ENCODE measurements around the gene TNS1.

Gene TNS1

DNA sequence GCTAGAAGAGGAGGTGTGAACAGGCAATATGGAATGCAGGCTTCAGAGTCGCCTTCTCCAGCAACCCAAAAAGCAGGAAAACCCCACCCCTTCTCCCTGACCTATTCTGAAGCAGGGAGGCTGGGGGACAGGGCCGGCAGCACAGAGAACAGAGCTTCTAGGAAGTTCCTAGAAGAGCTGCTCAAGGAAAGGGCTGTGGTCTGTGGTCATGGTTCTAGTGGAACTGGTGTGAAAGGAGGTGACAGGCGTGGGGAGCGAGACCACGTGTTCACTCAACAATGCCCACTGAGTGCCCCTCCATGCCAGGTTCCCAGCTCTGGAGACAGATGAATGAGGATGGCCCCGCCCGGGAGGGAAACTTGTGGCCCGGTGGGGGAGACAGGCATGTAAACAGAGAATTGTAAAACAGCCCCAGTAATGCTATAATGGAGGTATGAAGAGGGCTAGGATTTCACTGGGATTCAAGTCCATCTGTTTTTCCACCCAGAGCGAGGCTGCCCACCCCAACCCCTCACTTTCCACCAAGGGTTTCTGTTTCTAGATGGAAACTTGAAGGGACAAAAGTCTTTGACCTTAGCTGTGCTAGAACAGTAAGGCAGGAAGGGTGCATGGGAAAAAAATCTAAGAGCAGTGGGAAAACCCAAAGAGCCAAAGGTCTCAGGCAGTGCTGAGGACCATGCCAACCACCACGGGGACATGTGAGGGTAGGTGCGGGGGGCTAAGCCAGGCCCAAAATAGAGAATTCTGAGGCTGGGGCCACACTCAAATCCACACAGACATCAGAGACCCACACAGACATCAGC is 71.8 kb downstream of the TNS1 start:
- no peak for DNase-seq (ENCODE audit: low spot score)

DNA sequence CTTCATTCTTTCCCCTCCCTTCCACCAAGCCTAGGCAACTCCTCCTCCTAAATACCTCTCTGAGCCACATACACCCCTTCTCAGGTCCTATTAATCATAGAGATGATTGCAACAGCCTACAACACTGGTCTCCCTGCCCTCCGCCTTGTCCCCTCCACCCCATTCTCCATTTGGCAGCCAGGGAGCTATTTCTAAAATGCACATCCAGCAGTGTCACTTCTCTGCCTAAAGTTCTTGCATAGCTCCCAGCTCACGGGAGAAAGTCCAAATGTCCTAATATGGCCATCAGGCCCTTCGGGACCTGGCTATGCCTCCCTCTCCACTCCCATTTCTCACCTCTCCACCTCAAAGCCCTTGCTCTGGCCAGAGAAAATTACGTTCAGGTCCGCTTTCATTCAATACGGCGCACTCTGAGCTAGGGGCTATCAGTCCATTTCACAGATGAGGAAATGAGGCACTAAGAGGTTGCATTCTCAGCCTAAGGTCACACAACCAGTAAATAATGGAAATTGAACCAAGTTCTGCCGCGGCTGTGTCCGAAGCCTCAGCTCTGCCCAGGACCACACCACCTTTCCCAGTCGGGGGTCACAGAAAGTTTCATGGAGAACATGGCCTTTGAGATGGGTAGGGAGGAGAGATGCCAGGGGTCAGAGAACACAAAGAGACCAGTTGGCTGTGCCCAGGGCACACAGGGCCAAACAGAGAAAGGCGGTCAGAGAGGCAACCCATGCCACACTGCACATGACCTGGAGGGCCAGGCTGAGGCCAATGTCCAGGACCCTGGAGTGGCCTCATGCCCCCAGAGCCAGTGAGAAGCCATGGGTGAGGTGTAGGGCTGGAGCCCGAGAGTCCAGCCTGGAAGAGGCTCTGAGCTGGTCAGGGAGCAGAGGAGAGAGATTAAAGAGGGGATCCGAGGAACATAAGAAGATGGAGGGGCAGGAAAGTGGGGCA is 72.8 kb downstream of the TNS1 start:
- no peak for DNase-seq (ENCODE audit: low spot score)

DNA sequence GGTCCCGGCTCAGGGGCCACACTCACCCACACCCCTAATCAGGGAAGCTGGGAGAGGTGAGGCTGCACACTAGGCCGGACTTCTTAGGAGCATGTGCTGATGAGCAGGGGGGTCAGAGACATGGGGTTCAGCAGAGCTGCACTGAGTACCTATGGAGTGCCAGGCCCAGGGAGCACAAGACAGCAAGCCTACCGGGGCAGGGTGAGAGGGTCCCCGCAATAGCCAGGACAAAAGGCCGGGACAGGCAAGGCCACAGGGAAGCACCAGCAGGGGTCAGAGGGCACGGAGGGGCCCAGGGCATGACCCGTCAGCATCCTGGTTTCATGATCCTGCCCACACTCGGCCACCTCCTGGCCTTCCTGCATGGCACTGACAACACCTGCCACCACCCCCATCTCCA is 73.5 kb downstream of the TNS1 start:
- no peak for DNase-seq (ENCODE audit: low spot score)

DNA sequence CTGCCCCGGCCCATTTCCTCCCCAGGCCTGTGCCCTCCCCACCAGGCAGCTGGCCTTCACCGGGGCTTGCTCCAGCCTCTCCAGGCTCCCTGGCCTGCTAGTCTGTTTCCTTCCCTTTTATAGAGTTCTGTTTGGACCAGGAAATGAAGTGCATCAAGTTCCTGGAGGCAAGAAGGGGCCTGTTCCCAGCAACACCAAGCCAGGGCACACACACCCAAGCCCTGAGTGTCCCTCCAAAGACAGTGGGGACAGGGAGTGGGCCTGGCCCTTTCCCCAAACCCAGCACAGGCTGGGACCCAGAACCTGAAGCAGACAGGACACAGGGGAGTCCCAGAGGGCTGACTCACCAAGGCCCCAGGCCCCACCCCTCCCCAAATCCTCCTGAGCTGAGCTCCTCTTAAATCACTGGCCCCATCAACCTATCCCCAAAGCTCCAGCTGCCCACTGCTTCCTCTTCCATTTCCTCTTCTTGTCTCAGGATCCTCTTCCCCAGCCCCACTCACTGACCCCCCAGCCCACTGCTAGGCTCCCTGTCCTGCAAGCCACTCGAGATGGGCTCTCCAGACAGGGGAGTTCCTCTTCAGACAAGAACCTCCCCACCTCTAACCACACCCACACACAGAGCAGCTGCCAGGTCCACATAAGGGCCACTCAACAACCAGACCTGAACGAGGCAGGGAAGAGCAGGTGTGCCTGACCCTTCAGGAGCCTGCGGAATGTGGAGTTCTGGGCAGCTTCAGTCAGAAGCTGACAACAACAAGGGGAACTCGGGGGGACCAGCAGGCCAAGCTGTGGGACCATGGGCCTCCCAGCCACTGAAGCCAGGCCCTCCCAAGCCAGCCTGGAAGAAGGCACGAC is 74.2 kb downstream of the TNS1 start:
- DNase-seq (ENCODE audit: low spot score), result no peak

DNA sequence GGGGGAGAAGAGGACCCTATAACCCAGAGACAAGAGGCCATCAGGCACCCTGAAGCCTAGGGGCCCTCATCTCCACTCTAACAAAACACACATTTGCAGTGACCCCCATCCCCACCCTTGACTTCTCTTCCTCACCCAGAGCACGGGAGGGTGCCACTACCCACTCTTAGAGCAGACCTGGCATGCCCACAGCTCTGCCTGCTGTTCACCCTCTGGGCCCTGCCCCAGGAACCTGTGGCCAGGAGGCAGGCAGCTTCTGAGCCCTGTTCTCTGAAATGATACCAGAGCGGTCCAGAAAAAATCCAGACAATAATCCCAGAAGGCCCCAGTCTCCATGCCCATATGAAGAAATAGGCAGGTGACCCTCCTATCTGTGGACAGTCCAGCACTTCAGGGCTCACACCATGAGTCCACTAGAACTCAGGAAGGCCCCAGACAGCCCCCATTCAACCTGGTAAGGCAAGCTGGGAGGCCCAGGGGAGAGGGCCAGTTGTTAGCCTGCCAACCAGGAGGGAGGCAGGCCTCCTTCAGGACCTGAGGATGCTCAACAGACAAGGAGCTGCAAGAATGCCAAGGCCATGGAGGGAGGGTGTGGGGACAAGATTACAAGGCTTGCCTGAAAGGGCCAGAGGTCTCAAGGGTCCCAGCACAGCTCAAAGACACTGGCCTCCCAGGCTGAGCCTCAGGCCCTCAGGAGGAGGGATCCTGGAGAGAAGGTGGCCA is 75.0 kb downstream of the TNS1 start:
- no peak for DNase-seq (ENCODE audit: low spot score)

DNA sequence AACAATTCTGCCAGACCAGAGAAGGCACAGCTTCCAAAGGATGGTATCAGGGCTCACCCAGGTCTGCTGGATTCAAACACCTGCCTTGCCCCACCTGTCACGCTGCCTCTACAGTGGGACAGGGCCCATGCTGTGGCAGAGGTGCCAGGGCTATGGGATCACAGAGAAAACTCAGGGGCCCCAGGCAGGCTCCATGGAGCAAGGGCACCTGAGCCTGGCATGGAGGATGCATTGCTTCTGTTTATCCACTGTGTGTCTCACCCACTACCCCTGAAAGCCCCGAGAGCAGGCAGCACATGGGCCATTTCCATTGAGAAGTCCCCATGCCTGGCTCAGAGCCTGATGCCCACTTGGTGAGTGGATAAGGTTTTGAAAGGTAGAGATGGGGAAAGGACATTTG is 76.0 kb downstream of the TNS1 start:
- DNase-seq (ENCODE audit: low spot score), result no peak

DNA sequence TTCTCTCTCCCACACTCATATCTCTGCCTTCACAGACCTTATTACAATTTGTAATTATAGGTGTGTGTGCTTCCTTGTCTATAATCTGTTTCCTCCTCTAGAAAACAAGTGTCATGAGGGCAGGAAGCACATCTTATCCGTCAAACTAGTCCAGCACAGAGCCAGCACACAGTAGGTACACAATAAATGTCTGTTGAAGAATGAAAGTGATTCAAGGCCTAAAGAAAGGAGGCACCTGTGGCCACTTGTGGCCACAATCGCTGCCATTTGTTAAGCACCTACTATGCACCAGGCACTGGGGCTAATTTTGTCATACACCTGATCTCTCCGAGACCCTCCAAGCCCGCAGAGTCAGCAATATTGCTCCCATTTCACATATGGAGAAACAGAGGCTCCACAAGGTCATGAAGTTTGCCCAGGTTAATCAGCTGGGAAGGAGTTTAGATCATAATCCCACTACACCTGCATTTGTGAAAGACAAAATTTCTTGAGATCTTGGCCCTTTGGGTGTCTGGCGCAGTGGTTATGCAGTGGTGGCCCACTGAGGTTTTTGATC is 78.4 kb downstream of the TNS1 start:
- no peak for DNase-seq (ENCODE audit: low spot score)

DNA sequence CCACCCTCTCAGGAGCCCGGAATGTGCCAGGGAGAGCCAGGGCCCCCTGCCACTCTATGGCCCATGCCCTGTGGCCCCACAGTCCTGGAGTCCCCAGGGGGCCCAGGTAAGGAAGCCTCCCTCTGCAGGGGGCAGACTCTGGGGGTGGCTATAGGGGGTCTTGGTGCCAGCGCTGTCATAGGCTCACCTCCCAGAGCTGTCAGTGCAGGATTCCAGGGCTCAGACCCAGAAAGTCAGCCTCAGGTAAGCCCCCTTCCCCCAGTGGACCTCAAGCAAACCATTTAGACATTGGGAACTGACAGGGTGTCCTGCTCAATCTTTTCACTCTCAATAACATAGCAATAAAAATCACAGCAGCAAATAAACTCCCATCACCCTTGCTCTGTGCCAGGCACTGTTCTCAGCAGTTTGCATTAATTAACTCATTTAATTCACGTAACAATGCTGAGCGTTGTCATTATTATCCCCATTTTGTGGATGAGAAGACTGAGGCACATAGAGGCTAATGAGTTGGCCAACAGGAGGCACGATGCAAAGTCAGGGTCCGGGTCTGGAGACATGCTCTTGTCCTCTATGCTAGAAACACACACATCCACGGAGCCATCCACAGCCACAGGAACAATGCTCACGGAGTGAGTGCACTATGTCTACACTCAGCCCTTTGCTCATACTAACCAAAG is 79.6 kb downstream of the TNS1 start:
- no peak for DNase-seq (ENCODE audit: low spot score)

DNA sequence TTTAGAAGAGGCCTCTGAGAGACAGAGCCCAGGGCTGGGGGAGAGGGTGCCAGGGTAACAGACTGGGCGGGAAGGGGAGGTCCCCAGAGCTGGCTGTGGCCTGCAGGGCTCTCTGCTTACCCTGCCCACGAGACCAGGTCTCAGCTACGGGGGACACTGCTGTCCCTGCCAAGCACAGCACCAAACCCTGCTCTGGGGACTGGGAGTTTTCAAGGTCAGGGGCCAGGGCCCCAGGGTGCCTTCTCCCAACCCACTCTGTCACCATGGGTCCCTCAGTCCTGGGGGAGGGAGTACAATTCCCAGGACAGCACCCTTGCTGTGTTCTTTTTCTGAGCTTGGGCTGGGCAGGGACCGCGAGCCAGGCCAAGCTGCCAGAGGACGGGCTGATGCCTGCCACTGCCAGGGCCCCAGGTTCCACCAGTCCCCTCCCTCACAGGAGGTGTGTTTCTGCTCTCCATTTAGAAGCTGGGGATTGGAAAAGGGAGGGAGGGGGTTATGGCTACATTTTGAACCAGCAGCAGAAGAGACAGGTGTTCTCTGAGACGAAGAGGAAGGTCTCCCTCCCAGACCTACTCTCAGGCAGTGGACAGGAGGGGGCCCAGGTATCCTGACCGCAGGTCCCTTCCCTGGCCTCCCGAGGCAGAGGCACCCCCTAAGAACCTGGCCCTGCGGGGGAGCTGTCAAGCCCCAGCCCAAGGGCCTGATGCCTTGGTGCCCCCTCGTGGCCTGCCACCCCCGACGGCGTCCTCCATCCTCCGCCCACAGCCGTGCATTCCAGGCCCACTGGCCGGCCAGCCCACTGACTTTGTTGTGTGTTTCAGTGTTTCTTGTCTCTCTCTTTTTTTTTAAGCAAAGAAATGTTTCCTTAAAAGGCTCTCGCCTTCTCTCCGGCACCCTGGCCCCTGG is 80.4 kb downstream of the TNS1 start:
- no peak for DNase-seq (ENCODE audit: low spot score)

DNA sequence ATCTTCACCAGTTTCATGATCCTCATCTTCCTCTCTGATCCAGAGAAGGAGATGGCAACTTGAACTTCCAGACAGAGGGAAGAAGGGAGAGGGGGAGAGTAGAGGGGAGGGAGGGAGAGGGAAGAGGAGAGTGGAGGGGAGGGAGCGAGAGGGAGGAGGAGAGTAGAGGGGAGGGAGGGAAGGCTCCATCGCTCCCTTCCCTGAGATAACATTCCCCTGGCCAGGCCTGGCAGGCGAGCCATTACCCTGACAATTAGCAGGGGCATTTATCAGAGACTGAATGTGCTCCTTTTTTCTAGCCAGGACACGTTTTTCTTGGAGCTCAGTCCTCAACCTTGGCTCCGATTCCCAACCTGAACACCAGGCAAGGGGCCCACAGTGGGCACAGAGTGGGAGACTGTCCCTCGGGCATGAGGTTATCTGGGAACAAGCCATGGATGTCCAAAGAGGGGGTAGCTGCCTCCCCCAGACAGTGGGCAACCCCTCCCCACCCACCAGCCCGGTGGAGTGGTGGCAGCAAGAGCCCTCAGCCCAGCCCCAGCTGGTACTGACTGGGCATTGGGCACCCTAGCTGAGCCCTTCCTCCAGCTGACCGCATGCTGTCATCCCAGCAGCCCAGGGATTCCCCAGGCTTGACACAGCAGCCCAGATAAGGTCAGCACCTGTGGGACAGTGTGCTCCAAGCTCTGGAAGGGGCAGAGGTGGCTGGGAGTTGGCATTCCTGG is 81.8 kb downstream of the TNS1 start:
- no peak for DNase-seq (ENCODE audit: low spot score)

DNA sequence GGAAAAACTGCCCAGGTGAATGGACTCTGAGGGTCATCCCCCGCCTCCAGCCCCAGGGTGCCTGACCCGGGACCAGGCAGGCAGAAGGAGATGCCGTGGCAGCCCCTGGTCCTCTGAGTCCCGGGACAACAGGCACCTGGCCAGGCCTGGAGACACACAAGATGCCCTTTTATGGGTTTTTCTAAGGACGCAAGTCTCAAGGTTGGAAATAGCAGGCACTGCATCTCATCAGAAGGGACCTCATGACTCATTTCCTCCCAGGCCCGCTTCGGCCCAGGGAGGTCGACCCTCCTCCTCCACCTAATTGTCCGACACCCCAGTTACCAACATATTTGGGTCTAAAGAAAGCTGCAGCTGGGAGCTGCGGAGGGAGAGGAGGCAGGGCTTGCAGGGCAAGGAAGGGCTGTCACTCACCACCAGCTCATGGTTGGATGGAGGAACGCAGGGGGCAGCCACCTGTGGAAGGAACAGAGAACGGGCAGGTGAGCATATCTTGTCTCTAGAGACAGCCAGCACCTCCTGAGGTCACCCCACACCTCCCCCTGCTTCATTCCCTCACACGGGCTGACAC is 82.9 kb downstream of the TNS1 start:
- DNase-seq (ENCODE audit: low spot score), result no peak

DNA sequence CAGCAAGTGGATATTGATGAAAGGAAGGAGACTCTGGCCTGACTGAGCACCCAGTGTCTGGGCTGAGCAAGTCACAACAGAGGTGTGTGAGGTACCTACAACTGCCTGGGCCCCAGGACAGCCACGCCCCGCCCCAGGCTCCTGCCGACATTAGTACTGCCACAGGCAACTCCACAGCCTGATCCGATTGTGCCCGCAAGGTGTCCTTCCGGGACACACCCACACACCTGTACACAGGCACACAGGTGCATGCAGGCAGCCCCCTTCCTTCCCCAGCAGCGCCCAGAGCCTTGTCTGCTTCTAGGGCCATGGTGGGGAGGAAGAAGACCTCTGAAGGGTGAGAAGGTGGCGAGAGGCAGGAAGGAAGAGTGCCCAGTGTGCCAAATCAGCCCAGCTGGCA is 83.6 kb downstream of the TNS1 start:
- DNase-seq (ENCODE audit: low spot score), result no peak

DNA sequence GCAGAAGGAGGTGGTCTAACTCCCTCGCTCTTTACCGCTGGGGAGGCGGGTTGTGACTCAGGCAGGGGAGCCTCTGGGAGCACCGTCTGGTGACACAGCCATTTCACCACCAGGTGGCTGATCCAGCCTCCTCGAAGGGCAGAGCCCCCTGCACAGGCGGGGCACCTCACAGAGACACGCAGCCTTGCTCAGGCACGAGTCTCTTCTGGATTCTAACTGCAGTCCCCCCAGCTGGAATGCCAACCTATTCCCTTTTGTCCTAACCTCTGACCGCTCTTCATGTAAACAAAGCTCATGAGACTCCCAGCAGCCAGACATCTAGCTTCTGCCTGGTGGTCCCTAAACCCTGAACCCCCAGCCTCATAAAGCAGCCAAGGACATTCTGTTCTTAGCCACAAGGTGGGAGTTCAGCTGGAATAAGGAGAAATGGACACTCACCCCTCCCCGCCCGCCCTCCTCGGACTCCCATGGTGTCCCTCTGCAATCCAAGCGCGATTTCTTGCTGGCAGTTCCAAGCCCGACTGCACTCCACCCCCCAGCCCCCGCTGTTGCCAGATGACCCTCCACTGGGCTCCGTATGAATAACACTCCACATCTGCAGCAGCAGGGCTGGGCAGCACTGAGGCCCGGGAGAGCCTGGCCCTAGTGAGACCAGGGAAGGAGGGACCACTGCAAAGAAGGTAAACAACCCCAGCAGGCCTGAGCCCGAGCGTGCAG is 84.3 kb downstream of the TNS1 start:
- DNase-seq (ENCODE audit: low spot score), result no peak

DNA sequence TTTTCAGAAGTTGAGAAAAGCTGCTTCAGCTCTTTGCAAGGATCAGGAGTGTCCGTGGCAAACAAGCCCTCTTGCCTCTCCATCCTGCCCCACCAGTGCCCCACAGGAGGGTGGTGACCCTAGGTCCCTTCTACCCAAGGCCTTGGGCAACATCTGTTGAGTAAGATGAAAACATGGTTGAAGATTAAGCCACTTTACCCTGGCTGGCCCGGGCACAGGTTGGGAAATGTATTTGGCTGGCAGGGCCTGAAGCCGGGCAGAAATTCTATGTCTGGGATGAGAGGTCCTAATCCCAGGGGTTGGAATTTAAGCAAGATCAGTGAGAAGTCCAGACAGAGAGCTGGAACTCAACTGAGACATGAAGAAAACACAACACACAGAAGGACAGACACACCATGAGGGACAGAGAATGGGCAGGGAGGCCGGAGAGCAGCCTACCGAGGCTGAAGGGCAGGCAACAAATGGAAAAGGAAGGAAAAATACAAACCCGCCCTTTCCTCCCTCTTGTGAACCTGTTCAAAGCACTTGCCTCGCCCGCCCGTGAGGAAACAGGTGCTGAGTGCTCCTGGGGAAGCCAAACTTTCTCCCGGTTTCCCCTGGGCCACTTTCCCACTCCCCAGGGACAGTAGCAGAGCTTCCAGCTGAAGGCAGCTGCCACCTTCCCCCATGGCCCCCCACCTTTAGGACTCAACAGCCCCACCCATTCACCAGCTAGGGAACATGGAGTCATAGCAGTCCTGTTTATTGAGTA is 86.1 kb downstream of the TNS1 start:
- no peak for DNase-seq (ENCODE audit: low spot score)

DNA sequence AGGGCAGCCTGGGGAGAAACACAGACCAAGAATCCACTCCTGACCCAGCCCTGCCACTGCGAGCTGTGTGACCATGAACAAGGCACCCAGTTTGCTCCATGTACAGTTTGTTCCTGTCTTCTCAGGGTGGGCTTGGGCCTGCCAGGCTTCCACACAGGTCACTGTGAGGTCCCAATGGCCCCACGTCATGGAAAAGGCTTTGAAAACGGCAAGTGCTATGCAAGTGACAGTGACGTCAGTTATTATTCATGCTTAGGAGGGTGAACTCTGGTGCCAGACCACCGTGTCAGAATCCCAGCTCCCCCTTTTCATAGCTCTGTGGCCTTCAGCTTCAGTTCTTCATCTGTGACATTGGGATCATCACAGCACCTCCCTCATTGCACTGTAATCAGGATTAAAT is 87.1 kb downstream of the TNS1 start:
- DNase-seq (ENCODE audit: low spot score), result no peak

DNA sequence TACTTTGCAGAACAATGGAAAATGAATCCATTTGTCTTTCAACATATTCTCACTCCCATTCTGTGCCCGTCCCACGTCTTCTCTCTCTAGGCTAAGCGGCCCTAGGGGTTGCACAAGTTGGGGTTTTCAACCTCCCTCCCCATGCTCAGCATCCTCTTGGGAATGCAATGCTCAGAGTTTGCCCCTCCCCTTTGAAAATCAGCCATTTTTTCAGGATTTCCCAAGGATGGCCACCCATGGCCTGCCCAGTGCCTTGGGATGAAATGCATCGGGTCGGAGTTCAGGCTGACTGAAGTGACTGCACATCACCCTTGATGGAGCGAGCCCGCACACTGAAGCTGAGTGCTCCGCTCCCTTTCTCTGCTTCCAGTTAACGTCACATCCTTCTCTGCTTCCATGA is 87.9 kb downstream of the TNS1 start:
- no peak for DNase-seq (ENCODE audit: low spot score)

DNA sequence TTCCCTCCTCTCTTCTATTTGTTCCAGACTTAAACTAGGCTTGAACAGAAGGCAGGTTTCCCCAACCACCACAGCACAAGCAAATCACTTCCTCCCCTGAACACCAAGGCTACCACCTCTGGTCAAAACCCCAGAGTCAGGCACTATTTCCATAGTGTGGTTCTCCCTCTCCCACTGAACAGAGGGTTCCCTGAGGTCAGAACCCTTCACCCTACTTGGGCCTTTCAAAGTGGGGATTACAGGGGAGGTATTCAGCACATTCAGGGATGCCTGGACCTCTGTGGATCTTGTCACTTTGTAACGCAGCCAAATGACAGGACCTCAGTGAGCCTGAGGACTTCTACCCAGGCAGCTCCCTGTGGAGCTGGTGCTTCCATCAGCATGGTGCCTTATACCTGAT is 88.7 kb downstream of the TNS1 start:
- no peak for DNase-seq (ENCODE audit: low spot score)

Data from ecto neural progenitor cell (in vitro differentiated cells).